CD4-positive, alpha-beta T cell (primary cell): Measurements from ENCODE around the gene MVP. TPM values are rescaled to one million over a fixed set of nuclear protein-coding genes. Genes with fewer than 3 reads are reported as not detected.

Experiments used
- ATAC-seq: fragments of 200-7000 bp; cut with Tn5 transposase; one replicate; pipeline ENCODE4 v1.10.0; 2022; ENCODE audit warnings: mild to moderate bottlenecking; ENCODE audit not compliant: poor library complexity
- CTCF ChIA-PET: fragments of 350-600 bp; sonication (Branson Sonifier 250); formaldehyde crosslinking; loops from one replicate; lab custom pipeline; 2021; ENCODE audit warnings: antibody characterized with exemption, inconsistent platforms; lab: Charles Lee
- POLR2A ChIA-PET: fragments of 350-600 bp; sonication (Branson Sonifier 250); formaldehyde crosslinking; loops from one replicate; lab custom pipeline; 2021; ENCODE audit warnings: antibody characterized with exemption, inconsistent platforms; lab: Charles Lee
- DNase-seq, 14 experiments: peaks; one replicate each; pipeline ENCODE4 v3.0.0-alpha.2; 2013 to 2020; ENCODE audit warnings: mixed read lengths in 2 of 14
- H3K27ac ChIP-seq, 2 donors: one replicate each; pipeline versions ENCODE4 v1.5.1 to v1.7.0; 2013; ENCODE audit warnings: low read length in 2 of 2, low read depth in 1 of 2, mild to moderate bottlenecking in 1 of 2
- H3K27me3 ChIP-seq, 2 experiments: 1 replicate in 1 of 2; 2 replicates in 1 of 2; pipeline versions ENCODE4 v1.6.1 to v1.7.0; 2013; ENCODE audit warnings: low read length in 2 of 2, control low read depth in 1 of 2, mild to moderate bottlenecking in 1 of 2, moderate library complexity in 1 of 2; ENCODE audit not compliant: insufficient read depth in 2 of 2, control insufficient read depth in 1 of 2
- H3K36me3 ChIP-seq: one replicate; pipeline ENCODE4 v1.6.1; 2013; ENCODE audit warnings: low read length, control low read depth; ENCODE audit not compliant: insufficient read depth
- H3K4me1 ChIP-seq: one replicate; pipeline ENCODE4 v1.6.1; 2013; ENCODE audit warnings: low read length, control low read depth; ENCODE audit not compliant: insufficient read depth
- H3K4me3 ChIP-seq: one replicate; pipeline ENCODE4 v1.5.1; 2013; ENCODE audit warnings: mild to moderate bottlenecking, low read length, moderate library complexity
- H3K9me3 ChIP-seq, 2 experiments: 1 replicate in 1 of 2; 2 replicates in 1 of 2; pipeline versions ENCODE4 v1.6.1 to v1.7.0; 2013; ENCODE audit warnings: low read length in 2 of 2, mild to moderate bottlenecking in 2 of 2, control low read depth in 1 of 2, moderate library complexity in 1 of 2; ENCODE audit not compliant: control insufficient read depth in 1 of 2, insufficient read depth in 1 of 2
- H3K27ac Mint-ChIP-seq: one replicate; pipeline ENCODE4 v1.8.0; 2020; ENCODE audit warnings: mixed read lengths
- H3K27me3 Mint-ChIP-seq: one replicate; pipeline ENCODE4 v1.8.0; 2021; ENCODE audit warnings: mixed read lengths
- H3K36me3 Mint-ChIP-seq: one replicate; pipeline ENCODE4 v1.8.0; 2021; ENCODE audit warnings: low read depth, mixed read lengths
- H3K4me1 Mint-ChIP-seq: one replicate; pipeline ENCODE4 v1.8.0; 2021; ENCODE audit warnings: low read depth, mixed read lengths
- H3K4me3 Mint-ChIP-seq: one replicate; pipeline ENCODE4 v1.8.0; 2020; ENCODE audit warnings: mild to moderate bottlenecking, mixed read lengths
- H3K9me3 Mint-ChIP-seq: one replicate; pipeline ENCODE4 v1.8.0; 2020; ENCODE audit warnings: mixed read lengths
- intact Hi-C, 2 experiments: fragments of 100-400 bp; cut with DNase I in 1 of 2; cut with micrococcal nuclease in 1 of 2; formaldehyde crosslinking; loops; one replicate each; pipeline versions ENCODE4 v1.15.1 to v1.9.0; 2023 to 2025; cut with DNase I, micrococcal nuclease
- total RNA-seq, 174 experiments: library from RNA in 2 of 174; stranded (reverse) in 2 of 174; gene quantifications; one replicate each; pipeline ENCODE4 v1.2.3 and lab custom pipeline; 2021 to 2026
- TF ChIP-seq, protein P1 (sequence below): fragments of 200-600 bp; IDR thresholded peaks from one replicate; pipeline ENCODE4 v1.8.0; 2022; ENCODE audit warnings: antibody characterized with exemption, mild to moderate bottlenecking

The MVP gene
- total RNA-seq, 2 experiments from 2014 or later, result 115 to 118 TPM

DNA sequence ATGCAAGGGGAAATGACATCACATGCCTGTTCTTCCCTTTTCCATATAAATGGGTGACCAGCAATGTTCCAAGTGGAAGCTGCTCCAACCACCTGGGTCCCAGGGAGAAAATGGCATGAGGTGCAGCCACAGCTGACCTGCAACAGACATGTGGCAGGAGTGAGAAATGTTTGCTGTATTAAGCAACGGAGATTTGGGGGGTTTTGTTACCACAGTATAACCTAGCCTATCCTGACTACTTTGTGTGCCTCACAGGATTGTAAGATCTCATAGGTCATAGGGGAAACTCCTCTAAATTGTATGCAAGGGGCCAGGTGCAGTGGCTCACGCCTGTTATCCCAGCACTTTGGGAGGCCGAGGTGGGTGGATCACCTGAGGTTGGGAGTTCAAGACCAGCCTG lies 30.7 kb downstream of the MVP start:
- Histone ChIP-seq H3K4me3 (no peak overlapping the region), H3K27ac (no peak overlapping the region), H3K9me3 (no peaks in the 10 kb centered on the region), H3K36me3 (peaks cover 18% of the 10 kb centered on the region), H3K27me3 (no peaks in the 10 kb centered on the region), H3K4me1 (peaks cover 7% of the 10 kb centered on the region)
- TF ChIP-seq, protein P1, sequence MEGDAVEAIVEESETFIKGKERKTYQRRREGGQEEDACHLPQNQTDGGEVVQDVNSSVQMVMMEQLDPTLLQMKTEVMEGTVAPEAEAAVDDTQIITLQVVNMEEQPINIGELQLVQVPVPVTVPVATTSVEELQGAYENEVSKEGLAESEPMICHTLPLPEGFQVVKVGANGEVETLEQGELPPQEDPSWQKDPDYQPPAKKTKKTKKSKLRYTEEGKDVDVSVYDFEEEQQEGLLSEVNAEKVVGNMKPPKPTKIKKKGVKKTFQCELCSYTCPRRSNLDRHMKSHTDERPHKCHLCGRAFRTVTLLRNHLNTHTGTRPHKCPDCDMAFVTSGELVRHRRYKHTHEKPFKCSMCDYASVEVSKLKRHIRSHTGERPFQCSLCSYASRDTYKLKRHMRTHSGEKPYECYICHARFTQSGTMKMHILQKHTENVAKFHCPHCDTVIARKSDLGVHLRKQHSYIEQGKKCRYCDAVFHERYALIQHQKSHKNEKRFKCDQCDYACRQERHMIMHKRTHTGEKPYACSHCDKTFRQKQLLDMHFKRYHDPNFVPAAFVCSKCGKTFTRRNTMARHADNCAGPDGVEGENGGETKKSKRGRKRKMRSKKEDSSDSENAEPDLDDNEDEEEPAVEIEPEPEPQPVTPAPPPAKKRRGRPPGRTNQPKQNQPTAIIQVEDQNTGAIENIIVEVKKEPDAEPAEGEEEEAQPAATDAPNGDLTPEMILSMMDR, result no peak
- no peaks in the 10 kb centered on the region for H3K9me3 Mint-ChIP-seq
- DNase-seq (no peak), ATAC-seq (no peak)
- intact Hi-C loops, result no loop called here
- no peak overlapping the region for H3K4me3 Mint-ChIP-seq
- POLR2A ChIA-PET, result interaction anchor here (0.9 kb wide), 1 partner anchor 31 kb away, joined by 3 read pairs; the partner anchor contains the start of gene MVP
- peaks cover 7% of the 10 kb centered on the region for H3K4me1 Mint-ChIP-seq
- H3K36me3 Mint-ChIP-seq, result peaks cover 28% of the 10 kb centered on the region
- no peaks in the 10 kb centered on the region for H3K27me3 Mint-ChIP-seq
- CTCF ChIA-PET, result interaction anchor here (0.7 to 1.2 kb wide), 3 partner anchors 16 to 43 kb away, joined by 3 to 4 read pairs (median 3); no protein-coding TSS in a partner anchor
- H3K27ac Mint-ChIP-seq, result no peak overlapping the region

DNA sequence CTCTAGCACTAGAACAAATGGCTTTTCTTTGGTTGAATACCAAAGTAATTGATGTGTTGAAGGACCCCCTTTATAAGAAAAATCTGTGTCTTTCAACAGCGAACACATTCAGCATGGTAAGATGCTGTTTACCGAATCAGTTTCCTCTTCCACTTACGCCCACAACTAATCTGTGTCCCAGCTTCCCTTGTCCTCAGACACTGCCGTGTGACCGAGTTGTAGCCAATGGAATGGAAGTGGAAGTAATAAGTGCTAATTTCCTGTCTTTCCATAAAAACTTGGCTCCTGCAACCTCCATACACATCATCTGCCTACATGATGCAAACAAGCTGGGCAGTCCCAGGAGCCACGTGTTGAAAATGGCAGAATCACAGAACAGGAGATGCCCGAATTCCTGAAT lies 32.4 kb downstream of the MVP start:
- Histone ChIP-seq H3K9me3 (no peaks in the 10 kb centered on the region), H3K36me3 (peaks cover 3% of the 10 kb centered on the region), H3K4me3 (no peak overlapping the region), H3K4me1 (peaks cover 7% of the 10 kb centered on the region), H3K27ac (no peak overlapping the region), H3K27me3 (no peaks in the 10 kb centered on the region)
- no peak for DNase-seq
- TF ChIP-seq, protein P1, result no peak
- intact Hi-C loops, result no loop called here
- H3K4me1 Mint-ChIP-seq, result peaks cover 7% of the 10 kb centered on the region
- CTCF ChIA-PET, result no interaction called here
- H3K36me3 Mint-ChIP-seq, result peaks cover 20% of the 10 kb centered on the region
- POLR2A ChIA-PET, result interaction anchor here (1.3 kb wide), 1 partner anchor 46 kb away, joined by 4 read pairs; the partner anchor contains the start of gene MAZ
- no peaks in the 10 kb centered on the region for H3K27me3 Mint-ChIP-seq
- H3K9me3 Mint-ChIP-seq, result no peaks in the 10 kb centered on the region
- no peak overlapping the region for H3K27ac Mint-ChIP-seq
- H3K4me3 Mint-ChIP-seq, result no peak overlapping the region
- ATAC-seq, result no peak

DNA sequence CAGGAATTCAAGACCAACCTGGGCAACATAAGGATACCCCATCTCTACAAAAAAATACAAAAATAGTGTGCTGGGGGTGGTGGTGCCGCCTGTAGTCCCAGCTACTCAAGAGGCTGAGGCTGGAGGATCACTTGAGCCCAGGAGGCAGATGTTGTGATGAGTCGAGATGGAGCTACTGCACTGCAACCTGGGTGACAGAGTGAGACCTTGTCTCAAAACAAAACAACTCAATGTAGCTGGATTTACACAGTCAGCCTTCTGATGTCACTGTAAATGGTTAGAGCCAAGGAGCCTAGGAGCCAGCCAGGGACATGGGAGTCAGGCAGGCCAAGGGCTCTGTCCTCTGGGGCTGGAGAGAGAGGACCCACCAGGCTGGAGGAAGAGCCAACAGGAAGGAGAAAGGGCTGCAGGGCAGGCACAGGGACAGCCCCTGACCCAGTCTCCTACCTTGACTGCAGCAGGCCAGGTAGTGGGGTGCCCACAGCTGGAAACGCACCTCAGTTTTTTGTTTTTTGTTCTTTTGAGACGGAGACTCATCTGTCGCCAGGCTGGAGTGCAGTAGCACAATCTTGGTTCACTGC lies 34.3 kb downstream of the MVP start:
- DNase-seq (no peak), ATAC-seq (no peak)
- no peak overlapping the region for H3K4me3 ChIP-seq
- H3K27me3 Mint-ChIP-seq, result no peaks in the 10 kb centered on the region
- H3K36me3 Mint-ChIP-seq, result peaks cover 26% of the 10 kb centered on the region
- H3K27ac Mint-ChIP-seq, result no peak overlapping the region
- no peak overlapping the region for H3K27ac ChIP-seq
- TF ChIP-seq, protein P1, result no peak
- no peaks in the 10 kb centered on the region for H3K9me3 Mint-ChIP-seq
- H3K4me1 ChIP-seq, result no peaks in the 10 kb centered on the region
- no peak overlapping the region for H3K4me3 Mint-ChIP-seq
- ChIA-PET POLR2A (interaction anchor here (1.5 kb wide), 1 partner anchor 47 kb away, joined by 3 read pairs; no protein-coding TSS in a partner anchor), CTCF (interaction anchor here (0.6 kb wide), 1 partner anchor 567 kb away, joined by 4 read pairs; no protein-coding TSS in a partner anchor)
- peaks cover 16% of the 10 kb centered on the region for H3K36me3 ChIP-seq
- no peaks in the 10 kb centered on the region for H3K4me1 Mint-ChIP-seq
- H3K9me3 ChIP-seq, result peaks cover 0 to 5% of the 10 kb centered on the region in 2 experiments
- intact Hi-C loops, result no loop called here
- no peaks in the 10 kb centered on the region for H3K27me3 ChIP-seq
